A375 (cell line): ENCODE data around the gene ERCC3. TPM values are rescaled to one million over a fixed set of nuclear protein-coding genes. Genes with fewer than 3 reads are reported as not detected.

Experiments
- small RNA-seq: library from RNA; depleted of rRNA; stranded (forward); fragments of <200 nt; gene quantifications from one replicate; pipeline ENCODE3, GENCODE V24; 2014
- total RNA-seq: library from RNA; depleted of rRNA; stranded (reverse); fragments of >200 nt; shearing (Covaris generic); gene quantifications from 2 replicates; pipeline ENCODE4 v1.2.3, GENCODE V29; 2014; rRNA removed

Gene ERCC3
- total RNA-seq, result 30.0 and 30.1 TPM in 2 replicates

GRCh38 chr2:127293748-127294562 lies at the start of gene ERCC3:
Gene ERCC3, minus strand, starts transcription at chr2:127294144. Its CDS starts 63 bp downstream, at chr2:127294081.

GRCh38 chr2:127220102-127220767 lies 73.7 kb downstream of the ERCC3 start, which contains the start of gene CYP27C1:
Gene CYP27C1, minus strand, starts transcription at chr2:127220299. Its CDS starts 29 bp downstream, at chr2:127220270.

Small RNAs within 50 kb of the gene (small RNA-seq; reads per million reads assigned to genes)
- not detected for gene RNU6-1147P

Other genes with a start within 250 kb of the ERCC3 start
- gene BIN1, start 187.0 kb downstream of the ERCC3 start, total RNA-seq, result 6.5 and 10.5 TPM in 2 replicates
- gene CYP27C1, start 73.8 kb downstream of the ERCC3 start, total RNA-seq, result 0.93 and 1.2 TPM in 2 replicates
- gene MAP3K2, start 93.8 kb upstream of the ERCC3 start, total RNA-seq, result 24.8 and 26.2 TPM in 2 replicates
- not detected in 2 replicates for gene PROC, start 124.3 kb upstream of the ERCC3 start, total RNA-seq
- 28.0 and 39.9 TPM in 2 replicates for gene IWS1, start 232.3 kb upstream of the ERCC3 start, total RNA-seq
- gene MYO7B, start 241.5 kb upstream of the ERCC3 start, total RNA-seq, result 0.79 and 0.80 TPM in 2 replicates